ENCODE data around the gene BCAR1. TPM values are rescaled to one million over a fixed set of nuclear protein-coding genes. Genes with fewer than 3 reads are reported as not detected.
A peak's percentile ranks its signal among the peaks of the same experiment; 100 is the strongest.
"Not testable (repeated sequence)": the region's sequence is repeated elsewhere in the genome, so short reads cannot be mapped to it uniquely, and the experiment has no call there.

Gene BCAR1
- total and polyA plus RNA-seq, 10 of the 15 experiments (the other 5 are each of a cell fraction or from before 2014, with no cell fraction given) = 0.13 to 14.1 (median 2.8) TPM; not detected in 1

DNA sequence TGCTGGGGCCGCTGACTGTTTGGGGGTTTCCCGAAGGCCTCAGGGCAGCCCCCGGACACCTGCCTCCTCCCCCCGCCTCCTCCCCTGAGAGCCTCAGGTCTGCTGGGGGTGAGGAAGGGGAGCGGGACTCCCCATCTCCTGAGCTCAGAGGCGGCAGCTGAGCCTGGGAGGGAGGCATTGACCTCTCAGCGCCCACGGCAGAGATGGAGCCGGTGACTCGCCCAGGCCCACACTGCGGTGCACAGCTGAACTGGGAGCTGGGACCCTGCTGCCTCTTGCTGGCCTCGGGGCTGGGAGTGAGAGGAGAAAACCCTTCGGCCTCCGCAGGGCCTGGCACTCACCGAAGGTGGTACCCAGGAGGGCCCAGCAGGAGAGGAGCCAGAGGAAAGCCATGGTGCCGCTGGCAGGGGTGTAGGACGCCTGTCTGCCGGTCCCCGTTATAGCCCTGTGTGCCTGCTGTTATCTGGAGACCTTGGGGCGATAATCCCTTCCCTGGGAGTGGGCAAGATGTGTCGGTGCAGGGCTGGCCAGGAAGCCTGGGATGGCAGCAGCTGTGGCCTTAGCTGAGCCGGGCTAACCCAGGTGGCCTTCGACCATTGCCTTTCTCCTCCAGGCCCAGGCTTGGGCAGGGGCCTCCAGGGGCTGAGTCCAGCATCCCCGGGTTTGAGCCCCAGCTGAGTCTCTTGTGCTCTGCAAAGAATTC is 44.5 kb downstream of the BCAR1 start, which contains the start of gene CTRB2:
TSS of gene CTRB2 (minus strand) at position 413 of the 703 bp plus-strand sequence. CDS start at position 393, 20 bp downstream.
- Histone ChIP-seq H3K27me3 (replicated peaks in 1 of 2; ENCODE audit: control insufficient read depth in 2 of 2, insufficient read depth in 2 of 2, low read length in 1 of 2) (no peaks in the 10 kb centered on the region), H3K9ac (ENCODE audit: control insufficient read depth, insufficient read depth, low read length) (no peak within 1 kb of the TSS), H4K20me1 (ENCODE audit: control insufficient read depth, insufficient read depth) (no peaks in the 10 kb centered on the region), H3K4me2 (ENCODE audit: control insufficient read depth, insufficient read depth) (peak within 1 kb of the TSS; percentile 68; the same call in 1 of the 2 replicates), H3K4me1 (ENCODE audit: control insufficient read depth, insufficient read depth, low read length) (peaks cover 5% of the 10 kb centered on the region), H3K27ac (ENCODE audit: control insufficient read depth, insufficient read depth) (no peak within 1 kb of the TSS), H3K79me2 (ENCODE audit: control insufficient read depth, insufficient read depth, low read length) (no peaks in the 10 kb centered on the region), H3K36me3 (ENCODE audit: control insufficient read depth in 2 of 2, insufficient read depth in 2 of 2, low read length in 1 of 2) (no peaks in the 10 kb centered on the region), H2AFZ (ENCODE audit: control insufficient read depth, low read depth, low read length) (no peak within 1 kb of the TSS), H3K9me3 (replicated peaks; ENCODE audit: control insufficient read depth, insufficient read depth, low read length) (no peaks in the 10 kb centered on the region), H3K4me3 (no peak within 1 kb of the TSS)
- BruUV-seq (replicated peaks) = no TSS peak
- ChIA-PET RAD21 (ENCODE audit: unreplicated experiment) (interaction anchor here (0.8 kb wide), 1 partner anchor 172 kb away, joined by 3 read pairs; no protein-coding TSS in a partner anchor), SMC1A (ENCODE audit: uncharacterized antibody, unreplicated experiment) (no interaction called here), POLR2A (interaction anchor here (0.7 kb wide), 2 partner anchors 17 to 132 kb away, joined by 3 to 6 read pairs; no protein-coding TSS in a partner anchor), CTCF (interaction anchor here (0.6 to 0.8 kb wide), 2 partner anchors 195 to 404 kb away, joined by 3 to 4 read pairs; no protein-coding TSS in a partner anchor)
- 46% methylated on average over 24 of the region's 24 CpGs for WGBS (ENCODE audit: insufficient coverage, insufficient replicate concordance, low lambda C conversion rate, missing lambda C conversion rate)
- intact Hi-C loops (cut with micrococcal nuclease; ENCODE audit: unreplicated experiment) (no loop called here), in situ Hi-C loops (cut with MboI) (no loop called here)
- DNase-seq (ENCODE audit: low read depth, low spot score) = no peak
- TF ChIP-seq TCF7 (IDR thresholded peaks at IDR 0.05; ENCODE audit: borderline replicate concordance) (no peak), DPF2 (IDR thresholded peaks at IDR 0.05) (0 out of 2 replicates have a peak, but pooled peaks have one; percentile 16), TCF12 (IDR thresholded peaks at IDR 0.05; ENCODE audit: low read depth, low read length) (0 out of 2 replicates have a peak, but pooled peaks have one; percentile 17)
- FAIRE-seq = no peak
- ATAC-seq = peak; percentile 69

DNA sequence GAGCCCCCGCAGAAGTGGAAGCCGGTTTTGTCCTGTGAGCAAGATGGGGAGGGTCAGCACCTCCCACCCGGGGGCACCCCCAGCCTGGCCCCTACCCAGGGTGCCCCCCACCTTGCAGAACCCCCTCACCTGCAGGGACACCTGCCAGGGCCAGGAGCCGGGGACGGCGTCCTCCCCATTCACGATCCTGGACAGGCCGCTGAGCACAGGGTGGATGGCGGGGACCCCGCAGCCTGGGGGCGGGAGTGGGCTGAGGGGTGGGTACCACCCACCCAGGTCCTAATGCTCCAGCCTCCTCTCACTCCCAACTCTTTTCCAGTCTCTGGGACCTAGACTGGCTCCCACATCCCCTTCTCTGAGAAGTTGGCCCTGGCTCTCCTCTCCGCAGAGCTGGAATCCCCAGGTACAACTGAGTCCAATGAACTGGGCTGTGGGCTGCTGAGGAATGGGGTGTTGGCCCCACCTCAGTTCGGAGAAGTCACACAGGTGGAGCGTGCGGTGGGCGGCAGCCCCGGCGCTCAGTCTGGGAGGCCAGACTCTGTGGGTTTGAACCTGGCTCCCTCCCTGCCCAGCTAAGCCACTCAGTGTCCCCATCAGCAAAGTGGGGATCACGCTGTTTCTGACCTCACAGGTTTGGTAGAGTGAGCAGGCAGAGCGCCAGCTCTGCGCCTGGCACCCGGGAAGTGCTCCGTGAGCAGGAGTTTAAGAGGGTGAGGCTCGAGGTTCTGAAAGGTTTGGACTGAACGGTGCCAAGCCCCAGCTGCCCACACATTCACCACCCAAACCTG is 45.3 kb downstream of the BCAR1 start:
- FAIRE-seq; H3K27me3 ChIP-seq (replicated peaks in 1 of 2; ENCODE audit: control insufficient read depth in 2 of 2, insufficient read depth in 2 of 2, low read length in 1 of 2); H3K4me1 ChIP-seq (ENCODE audit: control insufficient read depth, insufficient read depth, low read length); POLR2A ChIA-PET; H3K9me3 ChIP-seq (replicated peaks; ENCODE audit: control insufficient read depth, insufficient read depth, low read length); BruUV-seq (replicated peaks); H3K4me3 ChIP-seq; in situ Hi-C loops (cut with MboI); H3K36me3 ChIP-seq (ENCODE audit: control insufficient read depth in 2 of 2, insufficient read depth in 2 of 2, low read length in 1 of 2); H4K20me1 ChIP-seq (ENCODE audit: control insufficient read depth, insufficient read depth); H3K79me2 ChIP-seq (ENCODE audit: control insufficient read depth, insufficient read depth, low read length); DNase-seq (ENCODE audit: low read depth, low spot score); H2AFZ ChIP-seq (ENCODE audit: control insufficient read depth, low read depth, low read length); intact Hi-C loops (cut with micrococcal nuclease; ENCODE audit: unreplicated experiment); H3K27ac ChIP-seq (ENCODE audit: control insufficient read depth, insufficient read depth); SMC1A ChIA-PET (ENCODE audit: uncharacterized antibody, unreplicated experiment); H3K9ac ChIP-seq (ENCODE audit: control insufficient read depth, insufficient read depth, low read length): not testable (repeated sequence)
- peak overlapping the region; percentile 68; the same call in 1 of the 2 replicates for H3K4me2 ChIP-seq (ENCODE audit: control insufficient read depth, insufficient read depth)
- WGBS (ENCODE audit: insufficient coverage, insufficient replicate concordance, low lambda C conversion rate, missing lambda C conversion rate) = 17% methylated on average over 17 of the region's 25 CpGs
- ChIA-PET RAD21 (ENCODE audit: unreplicated experiment) (interaction anchor here (0.8 kb wide), 1 partner anchor 173 kb away, joined by 3 read pairs; no protein-coding TSS in a partner anchor), CTCF (interaction anchor here (0.8 kb wide), 1 partner anchor 195 kb away, joined by 4 read pairs; no protein-coding TSS in a partner anchor)
- peak; percentile 59 for ATAC-seq

DNA sequence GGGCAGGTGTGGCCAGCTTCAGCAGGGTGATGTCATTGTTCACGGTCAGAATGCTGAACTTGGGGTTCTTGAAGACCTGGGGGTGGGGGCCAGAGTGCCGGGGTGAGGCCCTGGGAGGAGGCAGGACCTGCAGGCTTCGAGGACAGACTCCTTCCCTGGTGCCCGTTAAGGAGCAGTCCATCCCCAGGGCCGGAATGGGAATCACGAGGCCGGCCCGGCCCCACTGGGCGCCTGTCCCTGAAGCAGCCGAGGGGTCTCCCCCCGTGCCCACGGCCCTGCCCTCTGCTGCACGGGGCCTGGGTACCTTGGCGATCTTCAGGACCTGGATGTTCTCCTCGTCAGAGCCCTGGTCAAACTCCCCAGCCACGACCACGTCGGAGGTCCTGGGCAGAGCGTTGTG is 46.0 kb downstream of the BCAR1 start:
- in situ Hi-C loops (cut with MboI); H4K20me1 ChIP-seq (ENCODE audit: control insufficient read depth, insufficient read depth); RAD21 ChIA-PET (ENCODE audit: unreplicated experiment); BruUV-seq (replicated peaks); H2AFZ ChIP-seq (ENCODE audit: control insufficient read depth, low read depth, low read length); ATAC-seq; H3K79me2 ChIP-seq (ENCODE audit: control insufficient read depth, insufficient read depth, low read length); DNase-seq (ENCODE audit: low read depth, low spot score); SMC1A ChIA-PET (ENCODE audit: uncharacterized antibody, unreplicated experiment); H3K9me3 ChIP-seq (replicated peaks; ENCODE audit: control insufficient read depth, insufficient read depth, low read length); H3K27ac ChIP-seq (ENCODE audit: control insufficient read depth, insufficient read depth); CTCF ChIA-PET; H3K9ac ChIP-seq (ENCODE audit: control insufficient read depth, insufficient read depth, low read length); POLR2A ChIA-PET; H3K4me3 ChIP-seq; H3K4me2 ChIP-seq (ENCODE audit: control insufficient read depth, insufficient read depth); H3K4me1 ChIP-seq (ENCODE audit: control insufficient read depth, insufficient read depth, low read length); H3K27me3 ChIP-seq (replicated peaks in 1 of 2; ENCODE audit: control insufficient read depth in 2 of 2, insufficient read depth in 2 of 2, low read length in 1 of 2); intact Hi-C loops (cut with micrococcal nuclease; ENCODE audit: unreplicated experiment); H3K36me3 ChIP-seq (ENCODE audit: control insufficient read depth in 2 of 2, insufficient read depth in 2 of 2, low read length in 1 of 2): not testable (repeated sequence)
- peak; percentile 31 for FAIRE-seq
- 38% methylated on average over 11 of the region's 19 CpGs for WGBS (ENCODE audit: insufficient coverage, insufficient replicate concordance, low lambda C conversion rate, missing lambda C conversion rate)
